NCI-H82 treated with DMSO at 0.1 percent for 48 hours (cell line): ENCODE data around the gene NEK11.
A peak's percentile ranks its signal among the peaks of the same experiment; 100 is the strongest.

Experiments used
- DNase-seq: peaks from one replicate; lab custom pipeline; 2025; ENCODE audit not compliant: unreplicated experiment; lab: John Stamatoyannopoulos, UW

The NEK11 gene

GRCh38 chr3:131026321-131027151, at the start of gene NEK11, which contains the start of gene ASTE1:
Gene NEK11, plus strand, starts transcription at chr3:131026877. Its CDS starts 2,832 bp downstream, at chr3:131029709.
Gene ASTE1, minus strand, starts transcription at chr3:131026825. Its CDS starts 1,519 bp downstream, at chr3:131025306.
- peak; percentile 64 for DNase-seq

- DNase-seq, result no peak
Observed at GRCh38 chr3:130979117-130979516, 47.6 kb upstream of the NEK11 start.

- no peak for DNase-seq
Observed at GRCh38 chr3:130981469-130981868, 45.2 kb upstream of the NEK11 start.

GRCh38 chr3:130990282-130990681, 36.4 kb upstream of the NEK11 start:
- DNase-seq, result no peak

- DNase-seq, result no peak
Observed at GRCh38 chr3:130991126-130991525, 35.6 kb upstream of the NEK11 start.

GRCh38 chr3:130992344-130992743, 34.3 kb upstream of the NEK11 start:
- no peak for DNase-seq

GRCh38 chr3:130997289-130997688, 29.4 kb upstream of the NEK11 start:
- DNase-seq, result no peak

- DNase-seq, result no peak
Observed at GRCh38 chr3:131001071-131001470, 25.6 kb upstream of the NEK11 start.

GRCh38 chr3:131004603-131005002, 22.1 kb upstream of the NEK11 start:
- DNase-seq, result no peak

GRCh38 chr3:131007256-131007655, 19.4 kb upstream of the NEK11 start:
- no peak for DNase-seq

GRCh38 chr3:131007782-131008181, 18.9 kb upstream of the NEK11 start:
- no peak for DNase-seq

- DNase-seq, result no peak
Observed at GRCh38 chr3:131008326-131008725, 18.4 kb upstream of the NEK11 start.

GRCh38 chr3:131009698-131010097, 17.0 kb upstream of the NEK11 start:
- no peak for DNase-seq

GRCh38 chr3:131018970-131019369, 7.7 kb upstream of the NEK11 start:
- no peak for DNase-seq

GRCh38 chr3:131020122-131020693, 6.5 kb upstream of the NEK11 start:
- no peak for DNase-seq

- no peak for DNase-seq
Observed at GRCh38 chr3:131025539-131025938, 1.1 kb upstream of the NEK11 start.

- DNase-seq, result no peak
Observed at GRCh38 chr3:131028844-131029243, 2.2 kb downstream of the NEK11 start.

GRCh38 chr3:131031660-131032059, 5.0 kb downstream of the NEK11 start:
- no peak for DNase-seq

- DNase-seq, result peak; percentile 20
Observed at GRCh38 chr3:131033480-131034080, 6.9 kb downstream of the NEK11 start.

GRCh38 chr3:131036200-131036816, 9.6 kb downstream of the NEK11 start:
- DNase-seq, result no peak

GRCh38 chr3:131036986-131037385, 10.3 kb downstream of the NEK11 start:
- DNase-seq, result no peak

- DNase-seq, result no peak
Observed at GRCh38 chr3:131038326-131038725, 11.6 kb downstream of the NEK11 start.
